K562 (cell line): Measurements from ENCODE around the gene ACP4. TPM values are rescaled to one million over a fixed set of nuclear protein-coding genes. Genes with fewer than 3 reads are reported as not detected.

Source experiments
- ATAC-seq: fragments of 200-7000 bp; cut with Tn5 transposase; 3 replicates; pipeline ENCODE4 v1.9.1; 2020; ENCODE audit warnings: moderate library complexity
- BruUV-seq: library from RNA; stranded (reverse); fragments of 400-500 nt; replicated peaks from 2 replicates; lab custom pipeline; 2021; lab: Mats Ljungman, UMichigan
- CTCF ChIA-PET: fragments of 300-600 bp; formaldehyde crosslinking; extraction: SDS; loops from one replicate; lab custom pipeline; 2021; ENCODE audit warnings: low intra/inter-chr PET ratio; lab: Yijun Ruan, JAX
- POLR2A ChIA-PET: fragments of 300-600, 350-650 bp; sonication (Branson Sonifier 250); formaldehyde crosslinking; extraction: SDS; loops from one replicate; lab custom pipeline; 2021; ENCODE audit warnings: antibody characterized with exemption, inconsistent platforms; lab: Yijun Ruan, JAX
- DNase-seq, 4 experiments: peaks; one replicate each; pipeline versions ENCODE4 v3.0.0 to v3.0.0-alpha.2; 2011 to 2018; ENCODE audit warnings: low spot score in 3 of 4, mixed read lengths in 3 of 4; ENCODE audit errors: extremely low read depth in 1 of 4
- FAIRE-seq: peaks from 2 replicates; lab custom pipeline; 2011; peaks lifted over from hg19 to GRCh38; lab: Jason Lieb, UNC
- H2AFZ ChIP-seq: 2 replicates; pipeline ENCODE4 v1.6.0; 2011; ENCODE audit warnings: low read depth, low read length, control low read depth, inconsistent platforms
- H3K27ac ChIP-seq: fragments of 200-600 bp; 3 replicates; pipeline ENCODE4 v1.8.0; 2011; ENCODE audit warnings: low read depth, mild to moderate bottlenecking, control low read depth, inconsistent platforms, low read length, moderate library complexity, mixed read lengths; ENCODE audit errors: extremely low read depth
- H3K27me3 ChIP-seq, 2 experiments: fragments of 300-600 bp in 1 of 2; 2 replicates in 1 of 2; 3 replicates in 1 of 2; pipeline versions ENCODE4 v1.6.0 to v1.8.0; 2011; ENCODE audit warnings: inconsistent platforms in 2 of 2, low read length in 2 of 2, mild to moderate bottlenecking in 1 of 2, mixed read lengths in 1 of 2, moderate library complexity in 1 of 2; ENCODE audit not compliant: control insufficient read depth in 2 of 2, insufficient read depth in 2 of 2
- H3K36me3 ChIP-seq: fragments of 300-600 bp; 3 replicates; pipeline ENCODE4 v1.8.0; 2011; ENCODE audit warnings: mild to moderate bottlenecking, low read length, inconsistent platforms; ENCODE audit not compliant: control insufficient read depth, insufficient read depth
- H3K4me1 ChIP-seq, 2 experiments: fragments of 200-600 bp in 1 of 2; replicated peaks in 1 of 2; 2 replicates in 1 of 2; 3 replicates in 1 of 2; pipeline versions ENCODE4 v1.5.1 to v1.8.0; 2011; ENCODE audit warnings: inconsistent platforms in 2 of 2, low read length in 2 of 2, mild to moderate bottlenecking in 1 of 2, mixed read lengths in 1 of 2, moderate library complexity in 1 of 2; ENCODE audit not compliant: control insufficient read depth in 2 of 2, insufficient read depth in 2 of 2
- H3K4me2 ChIP-seq: 2 replicates; pipeline ENCODE4 v1.6.1; 2011; ENCODE audit warnings: low read length, control low read depth, inconsistent platforms, mixed read lengths; ENCODE audit not compliant: insufficient read depth
- H3K4me3 ChIP-seq: fragments of 200-600 bp; sonication (generic), shearing (Covaris generic); 2 replicates; pipeline ENCODE4 v1.5.1; 2016; ENCODE audit warnings: control low read depth, inconsistent platforms
- H3K79me2 ChIP-seq: fragments of 200-600 bp; 3 replicates; pipeline ENCODE4 v1.8.0; 2011; ENCODE audit warnings: low read length, inconsistent platforms; ENCODE audit not compliant: control insufficient read depth, insufficient read depth
- H3K9ac ChIP-seq, 2 experiments: 2 replicates each; pipeline versions ENCODE4 v1.6.0 to v1.6.1; 2011; ENCODE audit warnings: low read depth in 2 of 2, low read length in 2 of 2, control low read depth in 1 of 2, inconsistent platforms in 1 of 2, mild to moderate bottlenecking in 1 of 2, mixed read lengths in 1 of 2; ENCODE audit not compliant: insufficient read depth in 1 of 2
- H3K9me1 ChIP-seq: one replicate; pipeline ENCODE4 v1.6.0; 2011; ENCODE audit warnings: inconsistent platforms, mild to moderate bottlenecking, low read length, moderate library complexity; ENCODE audit not compliant: control insufficient read depth, insufficient read depth
- H3K9me3 ChIP-seq: replicated peaks from 2 replicates; pipeline ENCODE4 v1.5.1; 2011; ENCODE audit warnings: low read depth, low read length, inconsistent platforms; ENCODE audit not compliant: control insufficient read depth, insufficient read depth
- H4K20me1 ChIP-seq: replicated peaks from 2 replicates; pipeline ENCODE4 v1.6.1; 2011; ENCODE audit warnings: low read length, inconsistent platforms, mixed read lengths; ENCODE audit not compliant: control insufficient read depth, insufficient read depth
- ARID4B ChIP-seq: sonication (generic); formaldehyde crosslinking; IDR thresholded peaks from 2 replicates; pipeline ENCODE4 v1.8.0; 2022; ENCODE audit warnings: mild to moderate bottlenecking, missing genetic modification reagents
- CREM ChIP-seq: IDR thresholded peaks from 2 replicates; pipeline ENCODE4 v1.6.1; 2014; ENCODE audit warnings: antibody characterized with exemption, low read depth
- HLTF ChIP-seq: fragments of 450-650 bp; IDR thresholded peaks from 2 replicates; pipeline ENCODE4 v1.6.1; 2016
- JUNB ChIP-seq: fragments of 450-650 bp; formaldehyde crosslinking; conservative IDR thresholded peaks from 2 replicates; pipeline ENCODE4 v1.4.0; 2020; ENCODE audit warnings: mild to moderate bottlenecking
- KAT2B ChIP-seq: IDR thresholded peaks from one replicate; pipeline ENCODE4 v1.6.1; 2012; ENCODE audit warnings: low read depth, mild to moderate bottlenecking, control low read depth, inconsistent platforms, low read length, moderate library complexity
- KAT8 ChIP-seq: fragments of 450-650 bp; IDR thresholded peaks from 2 replicates; pipeline ENCODE4 v1.6.1; 2016; ENCODE audit warnings: low read depth, mild to moderate bottlenecking
- MAX ChIP-seq: sonication (generic); formaldehyde crosslinking; IDR thresholded peaks from 2 replicates; pipeline ENCODE4 v1.9.0; 2022; ENCODE audit warnings: mild to moderate bottlenecking, missing genetic modification reagents
- MYNN ChIP-seq, 2 experiments: sonication (generic); formaldehyde crosslinking in 1 of 2; IDR thresholded peaks; 2 replicates each; pipeline versions ENCODE4 v1.5.0 to v1.6.1; 2016 to 2020; ENCODE audit warnings: antibody characterized with exemption in 1 of 2, missing genetic modification reagents in 1 of 2
- PHB ChIP-seq: fragments of 250-450 bp; sonication (Bioruptor Pico); IDR thresholded peaks from 2 replicates; pipeline ENCODE4 v1.5.0; 2021
- PML ChIP-seq: IDR thresholded peaks from 2 replicates; pipeline ENCODE4 v1.6.1; 2012; ENCODE audit warnings: low read length, inconsistent platforms
- POLR2B ChIP-seq: fragments of 450-650 bp; IDR thresholded peaks from 2 replicates; pipeline ENCODE4 v1.6.1; 2018; ENCODE audit warnings: low read depth; ENCODE audit not compliant: partially characterized antibody
- POLR2H ChIP-seq: IDR thresholded peaks from 2 replicates; pipeline ENCODE4 v1.6.1; 2016; ENCODE audit warnings: missing genetic modification characterization, low read depth, mild to moderate bottlenecking, control low read depth, missing compliant biosample characterization, moderate library complexity
- SMARCA4 ChIP-seq: fragments of 450-650 bp; IDR thresholded peaks from 2 replicates; pipeline ENCODE4 v1.6.1; 2016
- TEAD4 ChIP-seq, 2 experiments: sonication (generic) in 1 of 2; formaldehyde crosslinking in 1 of 2; IDR thresholded peaks; 2 replicates each; pipeline versions ENCODE4 v1.6.1 to v1.8.0; 2012 to 2022; ENCODE audit warnings: borderline replicate concordance in 1 of 2, inconsistent platforms in 1 of 2, low read length in 1 of 2, mild to moderate bottlenecking in 1 of 2, missing genetic modification reagents in 1 of 2
- WGBS: fragments of 100-300 bp; shearing (Covaris generic); methylation state at CpG from one replicate; pipeline ENCODE4 v1.1.6; 2016; ENCODE audit warnings: low coverage, mixed read lengths; ENCODE audit not compliant: insufficient coverage; ENCODE audit errors: missing lambda C conversion rate; 5-methylcytosine and 5-hydroxymethylcytosine counted together
- in situ Hi-C: fragments of 300-500 bp; cut with MboI; formaldehyde crosslinking; loops from 4 replicates; pipeline ENCODE4 v1.15.0; 2018; ENCODE audit warnings: inconsistent platforms, mixed read lengths
- intact Hi-C: fragments of 100-400 bp; cut with micrococcal nuclease; formaldehyde crosslinking; loops from 2 replicates; pipeline ENCODE4 v1.14.2; 2022
- polyA plus RNA-seq, 8 experiments: library from polyadenylated mRNA; depleted of rRNA in 4 of 8; stranded (reverse) in 5 of 8; unstranded in 3 of 8; fragments of >200 nt; fragmentation: Nextera tagmentation in 2 of 8; fragmentation: Illumina TruSeq in 1 of 8; extraction: Ambion mirVana in 2 of 8; extraction: Trizol in 1 of 8; gene quantifications; 2 replicates each; pipeline versions ENCODE4 v1.2.1 to v1.2.3, GENCODE V29; 2011 to 2014; ENCODE audit warnings: inconsistent platforms in 1 of 8, missing spikeins in 1 of 8
- total RNA-seq, 7 experiments: library from RNA; depleted of rRNA in 6 of 7; stranded (reverse); fragments of >200 nt in 6 of 7; fragmentation: Illumina TruSeq in 2 of 7; extraction: Trizol in 2 of 7; gene quantifications; 2 replicates each; pipeline versions ENCODE4 v1.2.1 to v1.2.3, GENCODE V29; 2011 to 2021; ENCODE audit warnings: low replicate concordance in 1 of 7

The ACP4 gene
- total and polyA plus RNA-seq, 9 of the 15 experiments (the other 6 are each of a cell fraction or from before 2014, with no cell fraction given): not detected

- peak; percentile 25 for ATAC-seq
- TF ChIP-seq TEAD4 (IDR thresholded peaks at IDR 0.05; ENCODE audit: low read length) (0 out of 2 replicates have a peak, but pooled peaks have one; percentile 3), TEAD4 (CRISPR knock-in tag; IDR thresholded peaks at IDR 0.05; ENCODE audit: borderline replicate concordance) (no peak), KAT2B (no peak), HLTF (no peak), KAT8 (no peak), CREM (no peak), PHB (CRISPR knock-in tag) (no peak), MAX (CRISPR knock-in tag) (peak; percentile 23; the same call in 1 of the 2 replicates), MYNN (IDR thresholded peaks at IDR 0.05) (peak; percentile 66; the same call in 1 of the 2 replicates), MYNN (CRISPR knock-in tag; IDR thresholded peaks at IDR 0.05) (no peak), SMARCA4 (no peak), PML (peak; percentile 34; the same call in 1 of the 2 replicates), JUNB (CRISPR knock-in tag) (no peak), POLR2H (0 out of 2 replicates have a peak, but pooled peaks have one; percentile 54), ARID4B (CRISPR knock-in tag) (peak; percentile 65; the same call in 1 of the 2 replicates), POLR2B (peak; percentile 62)
Observed at GRCh38 chr19:50795664-50796073, 5.5 kb downstream of the ACP4 start.

More at GRCh38 chr19:50795664-50796073, 5.5 kb downstream of the ACP4 start:
- Histone ChIP-seq H3K4me3 (no peak overlapping the region), H4K20me1 (peaks cover 44% of the 10 kb centered on the region), H3K4me1 (peaks cover 7 to 66% of the 10 kb centered on the region in 2 experiments; a peak in 4 of 5 replicates), H3K9ac (no peak overlapping the region), H3K4me2 (no peak overlapping the region), H3K79me2 (peaks cover 12% of the 10 kb centered on the region), H3K27ac (peak overlapping the region; percentile 33; the same call in 1 of the 3 replicates), H2AFZ (no peak overlapping the region), H3K9me1 (peaks cover 15% of the 10 kb centered on the region), H3K9me3 (no peaks in the 10 kb centered on the region), H3K27me3 (no peaks in the 10 kb centered on the region), H3K36me3 (peaks cover 51% of the 10 kb centered on the region)
- ChIA-PET CTCF (no interaction called here), POLR2A (interaction anchor here (0.6 to 3.7 kb wide), 21 partner anchors 9 to 425 kb away, joined by 3 to 58 read pairs (median 4); partner anchors contain the start of genes KLK13 and KLK3)
- in situ Hi-C loops (no loop called here), intact Hi-C loops (loop anchor here (2.0 kb wide), 1 partner anchor 127 kb away; no protein-coding TSS in a partner anchor)
- WGBS: 68% methylated on average over 4 of the region's 4 CpGs
- DNase-seq (peak in 1 of 4 experiments; percentile 51), FAIRE-seq (peak; percentile 81)
- BruUV-seq: no TSS peak
